Stimulated activated CD8-positive, alpha-beta memory T cell treated with anti-CD3 and anti-CD28 coated beads, Interleukin-4, amount 100 ng/mL, for 48 hours (primary cell): Measurements from ENCODE around the gene MIPOL1.

Experiments used
- DNase-seq: peaks from one replicate; pipeline ENCODE4 v3.0.0-alpha.2; 2020

The MIPOL1 gene

DNA sequence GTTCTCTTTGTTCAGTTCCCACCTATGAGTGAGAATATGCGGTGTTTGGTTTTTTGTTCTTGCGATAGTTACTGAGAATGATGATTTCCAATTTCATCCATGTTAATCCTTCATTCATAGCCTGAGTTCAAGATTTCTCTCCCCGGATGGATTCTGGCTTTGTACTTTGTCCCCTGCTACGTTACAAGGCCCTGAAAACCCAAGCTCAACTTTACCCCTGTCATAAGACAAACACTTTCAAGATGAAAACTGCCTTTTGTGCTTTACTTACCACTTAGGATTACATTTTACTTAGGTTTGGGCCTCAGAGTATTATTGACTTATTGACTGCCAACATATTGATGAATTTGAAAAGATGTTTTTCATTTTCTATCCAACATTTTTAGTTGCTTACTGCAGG, 361.0 kb downstream of the MIPOL1 start:
- DNase-seq, result no peak

DNA sequence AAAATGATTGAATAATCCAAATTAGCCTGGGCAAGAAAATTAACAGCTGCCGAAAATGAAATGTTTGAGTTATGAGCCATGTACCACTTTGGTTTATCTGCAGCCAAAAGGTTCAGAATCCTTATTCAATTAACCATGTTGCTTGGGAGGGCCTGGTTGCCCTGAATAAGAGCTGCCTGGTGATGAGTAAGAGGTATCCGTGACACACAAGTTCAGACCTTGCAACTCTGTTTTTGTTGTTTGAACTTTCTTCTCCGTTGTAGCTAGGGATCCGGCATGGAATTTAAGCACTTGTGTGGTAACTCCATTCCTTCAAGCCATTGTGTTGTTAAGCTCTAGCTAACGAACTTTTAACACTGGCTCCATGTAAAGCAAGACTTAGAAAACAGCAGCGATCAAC, 361.6 kb downstream of the MIPOL1 start:
- DNase-seq, result no peak

DNA sequence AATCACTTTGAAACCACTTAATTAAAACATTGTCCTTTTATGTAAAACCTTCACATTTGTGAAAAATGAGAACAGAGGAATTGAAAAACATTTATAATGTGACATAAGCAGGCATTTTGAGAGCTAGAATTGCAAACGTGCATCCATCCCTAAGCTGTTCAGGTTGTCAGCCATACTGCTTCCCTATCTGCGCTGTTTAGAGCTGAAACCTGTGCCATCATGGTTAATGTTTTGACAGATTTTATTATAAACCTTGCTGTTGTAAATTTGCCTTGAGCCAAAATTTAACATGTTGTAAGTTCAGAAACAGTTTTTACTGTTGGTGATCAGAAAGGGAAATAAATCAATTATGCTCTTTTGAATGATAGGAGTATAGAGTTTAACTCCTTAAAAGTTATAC, 365.5 kb downstream of the MIPOL1 start:
- no peak for DNase-seq

DNA sequence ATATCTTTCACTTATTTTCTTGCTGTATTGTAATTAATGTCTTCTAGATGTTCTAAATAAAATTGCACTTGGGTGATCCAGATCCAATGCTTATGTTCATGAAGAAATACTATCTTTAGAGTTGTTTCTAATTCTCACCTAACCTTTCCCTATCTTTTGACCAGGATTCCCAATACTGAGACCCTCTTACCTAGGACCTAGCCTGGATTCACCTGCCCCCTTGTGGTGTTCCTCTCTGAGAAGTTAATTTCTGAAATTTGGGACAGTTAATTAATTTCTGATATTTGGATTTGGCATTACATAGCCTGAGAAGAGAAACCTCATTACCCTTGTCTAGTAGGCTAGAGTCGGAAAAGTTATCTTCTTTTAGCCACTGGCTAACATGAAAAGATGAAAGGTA, 367.8 kb downstream of the MIPOL1 start:
- DNase-seq, result no peak

DNA sequence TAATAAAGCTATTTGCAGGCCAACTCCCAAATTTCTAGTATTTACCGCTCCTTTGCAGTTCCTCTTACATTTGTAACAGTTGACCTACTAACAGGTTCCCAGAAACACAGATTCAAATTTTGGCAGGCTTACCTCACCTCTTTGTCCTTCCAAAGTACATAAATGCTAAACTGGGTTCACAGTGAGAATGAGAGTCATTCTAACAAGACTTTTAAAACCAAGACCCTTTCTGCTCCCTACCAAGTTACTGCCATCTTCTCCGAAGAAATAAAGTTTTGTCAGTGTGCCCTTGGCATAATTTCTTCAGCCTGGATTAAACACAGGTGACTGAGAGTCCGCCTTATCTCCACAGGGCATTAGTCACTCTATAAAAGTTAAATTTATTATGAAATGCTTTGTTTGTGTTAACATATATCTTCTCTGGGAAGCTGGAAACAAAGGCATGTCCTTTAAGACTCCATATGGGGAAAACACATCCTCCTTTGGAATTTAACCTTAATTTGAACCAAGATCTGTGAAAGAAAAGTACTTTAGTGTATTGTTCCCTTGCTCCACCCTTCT, 369.2 kb downstream of the MIPOL1 start:
- no peak for DNase-seq

DNA sequence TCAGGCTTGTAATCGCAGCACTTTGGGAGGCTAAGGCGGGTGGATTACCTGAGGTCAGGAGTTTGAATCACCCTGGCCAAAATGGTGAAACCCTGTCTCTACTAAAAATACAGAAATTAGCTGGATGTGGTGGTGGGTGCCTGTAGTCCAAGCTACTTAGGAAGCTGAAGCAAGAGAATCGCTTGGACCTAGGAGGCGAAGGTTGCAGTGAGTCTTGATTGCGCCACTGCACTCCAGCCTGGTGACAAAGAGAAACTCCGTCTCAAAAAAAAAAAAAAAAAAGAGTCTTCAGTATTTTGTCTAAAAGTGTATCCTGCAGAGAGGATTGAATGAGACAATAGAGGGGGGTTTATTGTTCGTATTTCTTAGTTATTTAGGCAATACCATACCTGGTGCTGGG, 372.0 kb downstream of the MIPOL1 start:
- no peak for DNase-seq

DNA sequence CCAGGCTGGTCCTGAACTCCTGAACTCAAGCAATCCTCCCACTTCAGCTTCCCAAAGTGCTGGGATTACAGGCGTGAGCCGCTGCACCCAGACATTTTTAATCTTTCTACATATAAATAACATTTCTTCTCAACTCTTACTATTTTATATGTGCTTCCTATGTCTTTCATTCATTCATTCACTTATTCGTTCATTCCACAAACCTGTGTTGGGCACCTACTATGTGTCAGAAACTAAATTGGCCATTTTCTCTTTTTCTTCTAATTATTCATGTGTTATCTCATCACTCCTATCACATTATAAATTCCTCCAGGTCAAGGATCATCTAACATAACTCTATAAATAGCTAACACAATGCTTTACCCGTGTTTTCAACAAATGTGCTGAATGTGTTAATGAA, 373.7 kb downstream of the MIPOL1 start:
- no peak for DNase-seq

DNA sequence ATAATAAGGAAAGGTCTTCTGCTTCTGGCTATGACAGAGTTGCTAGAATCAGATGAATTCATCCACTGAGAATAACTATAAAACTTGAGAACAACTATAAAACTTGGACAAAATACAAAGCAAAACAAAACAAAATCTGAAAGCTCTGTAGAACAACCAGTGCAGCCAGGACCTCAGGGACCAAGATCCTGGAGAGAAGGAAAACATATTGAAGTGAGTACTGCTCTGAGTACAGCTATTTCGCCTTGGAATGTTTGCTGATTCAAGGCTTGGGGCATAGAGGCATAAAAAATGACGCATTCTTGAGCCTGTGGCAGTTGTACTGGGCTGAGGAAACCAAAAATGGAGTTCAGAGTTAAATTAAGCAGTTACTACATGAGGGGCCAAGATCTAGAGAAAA, 375.6 kb downstream of the MIPOL1 start:
- DNase-seq, result no peak

DNA sequence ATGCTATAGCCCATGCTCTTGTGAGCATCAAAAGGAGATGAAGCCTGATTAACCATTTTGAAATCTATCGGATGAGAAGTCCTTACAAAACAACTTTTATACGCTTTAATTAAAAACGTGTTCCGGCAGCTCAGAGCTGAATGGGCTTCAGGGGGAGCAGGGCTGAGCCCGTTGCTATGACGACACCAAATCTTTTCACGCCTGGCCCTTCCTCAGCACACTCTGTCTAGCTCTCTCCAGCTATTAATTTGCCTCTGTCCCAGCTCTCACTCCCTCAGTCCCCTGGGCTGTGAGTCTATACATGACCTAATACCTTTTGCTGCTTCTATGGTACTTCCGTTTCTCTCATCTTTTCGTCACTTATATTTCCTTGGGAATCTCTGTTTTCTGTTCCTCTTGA, 381.5 kb downstream of the MIPOL1 start:
- no peak for DNase-seq

DNA sequence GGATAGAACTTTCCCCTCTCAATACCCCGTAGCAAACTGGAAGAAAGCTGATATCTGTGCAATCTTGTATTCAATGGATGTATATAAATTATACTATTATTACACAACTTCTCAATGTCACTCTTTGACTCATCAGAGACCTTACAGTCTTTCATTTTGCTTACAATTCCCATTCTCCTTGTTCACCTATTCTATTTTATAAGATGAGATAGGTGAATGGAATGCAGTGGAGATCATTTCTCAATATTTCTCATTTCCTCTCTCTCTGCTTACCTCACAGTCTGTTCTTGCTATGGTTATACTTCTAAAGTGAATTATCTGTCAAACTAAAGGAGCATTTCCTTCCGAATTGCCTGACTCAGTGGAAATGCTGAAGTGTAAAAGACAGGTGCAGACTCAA, 382.4 kb downstream of the MIPOL1 start:
- DNase-seq, result no peak

DNA sequence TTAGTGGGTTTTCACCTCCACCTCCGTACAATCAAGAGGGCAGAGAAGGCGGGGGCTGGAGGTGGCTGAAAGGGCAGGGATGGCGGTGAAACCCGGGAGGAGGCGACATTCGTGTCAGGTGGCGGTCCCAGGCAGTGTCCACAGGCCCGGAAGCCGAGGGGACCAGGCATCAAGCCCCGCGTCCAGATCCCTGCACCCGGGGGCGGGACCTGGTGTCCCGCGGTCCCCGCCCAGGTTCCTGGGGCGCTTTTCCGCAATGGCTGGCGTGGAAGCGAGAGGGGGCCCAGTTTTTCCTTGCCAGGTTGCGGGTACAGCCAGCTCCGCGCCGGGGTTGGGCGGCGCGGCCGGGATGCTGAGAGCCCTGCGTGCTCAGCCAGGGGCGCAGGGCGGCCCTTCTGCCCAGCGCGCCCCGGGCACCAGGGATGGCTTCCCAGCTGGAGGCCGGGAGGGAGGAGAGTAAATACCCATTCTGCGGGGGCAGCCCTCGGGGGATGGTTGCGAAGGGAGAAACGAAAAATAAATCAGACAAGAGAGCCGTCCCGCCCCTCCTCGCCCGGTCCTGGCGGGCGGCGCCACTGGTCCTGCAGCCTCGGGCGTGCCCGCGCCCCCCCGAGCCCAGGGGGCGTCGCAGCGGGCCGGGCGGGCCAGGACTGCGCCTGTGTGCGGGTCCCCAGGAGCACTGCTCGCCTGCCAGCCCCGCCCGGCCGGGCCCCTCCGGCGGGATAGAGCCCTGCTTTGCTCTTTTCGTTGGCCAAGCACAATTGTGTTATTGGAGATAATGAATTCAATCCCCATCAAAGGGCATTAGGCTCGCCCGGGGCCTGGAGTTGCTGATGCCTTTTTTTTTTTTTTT, 385.8 kb downstream of the MIPOL1 start:
- no peak for DNase-seq

DNA sequence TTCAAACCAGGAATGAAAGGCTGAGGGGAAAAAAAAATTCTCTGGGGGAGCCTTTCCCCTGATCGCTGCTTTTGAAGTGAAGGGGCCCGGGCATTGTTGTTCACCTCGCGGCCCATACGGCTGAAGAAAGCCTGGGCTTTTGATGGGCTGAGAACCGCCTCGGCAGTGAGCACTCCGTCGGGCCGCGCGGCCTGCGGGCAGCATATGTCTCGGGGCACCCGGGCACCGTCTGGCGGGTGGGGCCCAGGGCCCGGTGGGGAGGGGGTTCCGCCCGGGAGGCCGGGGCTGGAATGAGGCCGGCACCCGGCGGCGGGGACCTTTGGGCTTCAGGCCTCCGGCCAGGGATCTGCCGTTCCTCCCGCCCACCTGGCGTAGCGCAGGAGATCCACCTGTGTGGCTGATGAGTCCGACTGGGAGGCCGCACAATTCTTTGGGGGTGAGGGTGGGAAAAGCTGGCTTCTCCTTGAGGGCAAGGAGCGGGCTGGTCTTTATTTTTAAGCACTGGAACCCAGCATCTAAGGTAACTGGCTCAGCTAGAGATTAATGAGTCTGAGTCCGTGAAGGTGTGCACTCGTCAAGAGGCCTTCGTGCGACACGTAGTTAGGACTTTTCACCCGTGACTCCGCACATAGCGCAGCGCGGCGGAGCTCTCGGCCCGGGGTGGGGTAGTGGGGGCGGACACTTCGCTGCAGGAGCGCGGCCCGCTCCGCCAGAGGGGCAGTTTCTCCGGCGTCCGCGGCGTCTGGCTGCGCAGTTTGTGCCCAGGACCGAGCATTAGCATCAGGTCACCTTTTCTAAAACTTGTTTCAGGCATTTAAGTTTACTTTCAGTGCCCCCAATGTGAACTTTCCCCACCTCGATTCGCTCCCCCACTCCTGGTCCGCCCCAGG, 386.7 kb downstream of the MIPOL1 start:
- no peak for DNase-seq

DNA sequence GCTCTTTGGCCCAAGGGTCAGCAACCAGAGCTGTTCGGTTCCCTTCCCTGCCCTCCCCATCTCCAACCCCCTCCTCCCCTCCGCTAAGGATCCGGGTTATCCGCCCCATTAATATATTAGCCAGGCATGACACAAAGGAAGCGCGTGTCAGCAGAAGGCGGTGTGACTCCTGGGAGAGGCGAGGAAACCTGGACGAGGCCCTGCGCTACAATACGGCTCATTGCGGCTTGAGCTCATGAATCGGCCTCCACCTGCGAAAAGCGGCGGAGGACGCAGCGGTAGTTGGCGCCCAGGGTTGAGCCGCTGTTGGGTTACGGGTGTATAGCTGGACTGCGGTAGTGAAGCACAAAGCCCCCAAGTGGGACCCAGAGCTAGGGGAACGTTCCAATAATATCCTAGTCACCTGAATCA, 387.4 kb downstream of the MIPOL1 start:
- DNase-seq, result no peak

DNA sequence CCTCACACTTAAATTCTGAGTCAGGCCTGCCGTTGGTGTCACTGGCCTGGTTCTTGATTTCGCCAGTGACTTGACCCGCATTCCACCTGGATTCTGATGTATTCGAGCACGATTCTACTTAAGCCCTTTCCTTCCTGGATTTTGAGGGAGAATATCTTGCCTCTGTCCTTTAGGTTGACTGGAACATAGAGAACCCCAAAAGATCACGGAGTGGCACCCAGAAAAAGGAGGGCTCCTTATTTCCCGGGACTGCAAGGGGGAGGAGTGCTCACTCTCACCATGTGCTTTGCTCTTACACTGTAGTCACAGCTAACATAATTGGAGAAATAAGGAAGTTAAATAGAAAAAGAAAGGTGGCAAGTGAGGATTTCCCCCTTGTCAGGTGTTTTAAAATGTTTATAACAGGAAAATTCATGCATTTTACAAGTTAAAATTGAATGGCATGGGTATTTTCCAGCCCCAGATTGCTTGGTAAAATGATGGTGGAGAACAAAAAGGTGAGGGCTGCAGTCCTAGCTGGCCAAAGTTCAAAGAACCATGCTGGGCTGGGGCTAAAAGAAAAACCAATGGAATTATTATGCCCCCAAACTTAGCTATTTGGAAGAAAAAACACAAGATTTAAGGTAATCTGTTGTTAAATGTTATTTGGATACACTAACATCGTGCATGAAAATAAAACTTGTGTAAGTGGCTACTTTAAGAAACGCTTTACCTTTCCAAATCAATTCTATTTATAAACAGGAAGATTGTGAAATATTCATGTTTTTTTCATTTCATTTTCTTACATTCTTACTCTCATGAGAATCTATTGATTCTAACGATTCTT, 388.4 kb downstream of the MIPOL1 start:
- DNase-seq, result no peak

DNA sequence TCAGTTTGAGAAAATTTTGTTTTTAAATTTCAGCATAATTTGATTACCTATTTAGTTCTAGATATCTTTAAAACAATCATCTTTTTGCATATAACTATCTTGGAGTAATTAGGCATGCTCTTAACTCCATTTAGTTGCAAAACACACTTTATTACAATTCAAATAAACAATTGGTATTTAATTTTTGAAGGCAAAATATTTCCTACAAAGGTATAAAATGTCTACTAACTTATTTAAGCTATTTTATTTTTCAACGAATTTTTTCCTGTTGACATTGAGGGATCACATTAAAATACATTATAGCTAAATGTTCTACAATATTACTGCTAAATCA, 389.0 kb downstream of the MIPOL1 start:
- no peak for DNase-seq

DNA sequence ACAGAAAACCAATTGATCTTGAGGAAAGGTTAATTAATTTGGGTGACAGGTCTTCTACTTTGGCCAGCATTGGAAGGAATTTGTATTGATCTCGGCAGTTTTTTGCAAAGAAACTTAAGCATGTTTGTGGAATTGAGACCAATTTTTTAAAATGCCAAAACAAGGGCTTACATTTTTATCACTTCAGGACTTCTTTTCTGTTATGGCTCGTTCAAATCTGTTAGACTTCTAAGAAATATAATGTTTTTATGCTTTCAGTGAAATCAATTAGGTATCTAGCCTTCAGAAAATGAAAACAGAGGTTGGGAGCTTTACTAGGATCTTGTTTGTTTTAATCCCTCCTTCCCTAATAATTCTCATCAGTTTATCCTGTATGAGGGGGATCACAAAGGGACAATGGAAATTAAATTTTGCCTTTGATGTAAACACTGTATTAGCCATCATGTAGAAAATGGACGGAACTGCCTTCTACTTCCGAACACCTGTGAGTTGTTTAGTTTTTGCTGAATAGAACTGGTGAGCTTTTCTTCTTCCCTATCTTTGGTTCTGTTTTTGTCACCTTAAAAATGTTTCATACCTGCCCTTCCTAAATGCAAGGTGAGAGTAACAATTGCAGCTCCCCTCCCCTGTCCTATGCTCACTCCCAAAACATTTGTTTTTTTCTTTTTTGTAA, 389.5 kb downstream of the MIPOL1 start:
- DNase-seq, result no peak

DNA sequence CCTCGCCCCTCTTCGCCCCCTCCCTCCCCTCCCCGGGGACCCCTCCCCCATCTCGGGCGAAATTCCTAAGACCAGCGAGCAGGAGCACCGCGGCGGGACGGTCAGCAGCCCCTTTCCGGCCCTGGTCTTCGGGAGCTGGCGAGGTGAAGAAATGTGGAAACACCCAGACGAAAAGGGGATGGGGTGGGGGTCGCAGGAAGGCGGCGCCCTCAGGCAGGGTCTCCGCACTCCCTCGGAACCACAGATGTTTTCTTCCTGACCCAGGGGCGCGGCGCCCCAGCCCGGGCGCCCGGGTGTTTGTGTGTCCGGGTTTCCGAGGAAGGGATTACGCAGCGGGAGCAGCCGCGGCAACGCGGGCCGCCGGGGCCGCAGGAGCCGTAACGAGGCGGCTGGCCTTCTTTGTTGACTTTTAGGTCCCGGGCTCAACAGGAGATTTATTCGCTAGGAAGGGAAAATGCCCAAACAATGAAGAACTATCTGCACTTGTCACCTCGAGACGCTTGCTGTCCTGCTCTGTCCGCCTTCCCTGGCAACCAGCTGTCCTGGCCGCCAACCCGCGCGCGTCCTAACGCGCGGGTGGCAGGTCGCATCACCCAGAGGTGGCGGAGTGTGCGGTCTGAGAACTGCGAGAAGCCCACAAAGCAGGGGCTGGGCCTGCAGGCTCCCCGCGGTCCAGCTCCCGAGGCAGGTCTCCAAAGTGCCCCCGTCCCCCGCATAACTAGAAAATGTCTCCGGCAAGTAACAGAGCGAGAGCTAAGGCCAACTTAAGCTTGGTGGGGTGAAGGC, 390.3 kb downstream of the MIPOL1 start:
- DNase-seq, result no peak

DNA sequence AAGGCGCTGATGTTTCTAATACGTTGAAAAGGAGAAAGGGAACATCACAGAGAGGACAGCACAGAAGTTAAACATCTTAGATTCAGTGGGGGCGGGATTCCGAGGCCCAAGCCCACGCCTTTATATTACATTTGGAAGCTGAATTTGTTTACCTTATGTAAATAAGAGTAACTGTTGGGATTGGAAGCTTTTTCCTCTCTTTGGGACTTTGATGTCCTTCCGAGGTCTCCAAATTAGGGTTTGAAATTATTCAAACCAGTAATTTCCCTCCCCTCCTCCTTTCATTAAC, 390.9 kb downstream of the MIPOL1 start:
- DNase-seq, result no peak

DNA sequence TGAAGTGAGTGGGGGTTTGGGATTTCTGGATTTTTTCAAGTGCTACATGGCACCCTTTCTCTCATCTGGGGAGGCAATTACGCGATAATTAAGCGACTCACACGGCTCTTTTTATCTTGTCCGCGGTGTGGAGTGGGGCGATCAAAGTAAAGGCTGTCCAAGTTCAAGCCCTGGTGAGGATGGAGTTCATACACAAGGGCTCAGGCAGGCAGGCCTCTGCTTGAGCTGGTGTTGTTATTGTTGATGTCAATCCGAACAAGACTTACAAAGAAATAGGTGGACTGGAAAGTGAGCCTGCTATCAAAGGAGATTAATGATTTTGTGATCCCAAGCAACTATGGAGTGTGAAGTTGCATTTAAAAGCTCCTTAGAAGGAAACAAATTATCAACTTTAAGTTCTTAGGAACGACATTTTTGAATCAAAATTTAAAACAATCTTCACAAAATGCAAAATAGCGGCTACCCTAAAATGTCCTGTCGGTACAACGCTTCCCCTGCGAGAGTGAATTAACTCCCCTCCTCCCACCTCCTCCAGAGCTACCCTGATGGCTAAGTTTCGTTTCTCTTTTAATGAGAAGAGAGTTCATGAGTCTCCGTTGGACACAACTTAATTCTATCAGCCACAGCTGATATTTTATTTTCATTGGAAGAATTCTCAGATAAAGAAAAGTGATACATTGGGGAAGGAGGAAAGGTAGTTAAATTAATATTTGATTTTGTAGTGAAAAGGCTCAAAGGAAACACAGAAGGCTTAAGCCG, 391.4 kb downstream of the MIPOL1 start:
- no peak for DNase-seq

DNA sequence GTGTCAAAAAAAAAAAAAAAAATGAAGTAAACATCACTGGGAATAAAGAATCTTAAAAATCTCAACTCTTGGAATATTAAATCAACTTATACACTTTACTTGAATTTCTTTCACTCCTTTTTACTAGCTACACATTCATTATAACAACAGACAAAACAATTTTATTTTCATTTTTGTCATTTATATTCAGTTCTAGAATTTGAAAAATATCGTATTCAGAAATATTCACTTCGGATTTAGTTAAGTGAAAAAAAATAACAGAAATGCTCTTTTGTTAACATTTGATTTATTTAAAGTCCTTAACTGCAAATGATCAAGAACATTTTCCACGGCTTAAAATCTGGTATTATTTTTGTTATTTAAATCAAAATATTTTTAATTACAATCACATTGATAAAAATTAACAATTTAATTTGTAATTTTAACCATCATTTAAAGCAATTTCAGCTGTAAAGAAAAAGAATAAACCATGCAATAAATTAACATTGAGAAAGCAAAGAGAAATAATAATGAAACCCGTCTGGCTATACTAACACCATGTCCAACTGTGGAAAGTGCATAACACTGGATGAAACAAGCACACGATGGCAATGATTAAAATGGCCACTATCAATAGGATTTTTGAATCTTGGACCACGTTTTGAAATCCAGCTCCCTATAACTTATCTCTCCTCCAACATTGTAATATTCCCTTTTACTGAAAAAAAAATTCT, 392.1 kb downstream of the MIPOL1 start:
- no peak for DNase-seq
